Uterus (tissue), 2 donors: ENCODE results near the gene CXCR6.

ENCODE experiments used
- CTCF ChIP-seq, 4 experiments: fragments of 200-600 bp in 2 of 4; fragments of 450-650 bp in 2 of 4; sonication (generic) in 2 of 4; IDR thresholded peaks; one replicate each; pipeline ENCODE4 v1.5.1; 2016 to 2019; ENCODE audit warnings: antibody characterized with exemption in 4 of 4, mild to moderate bottlenecking in 2 of 4, moderate library complexity in 1 of 4
- POLR2A ChIP-seq, 2 donors: fragments of 450-650 bp; IDR thresholded peaks; one replicate each; pipeline ENCODE4 v1.6.1; 2016; ENCODE audit warnings: antibody characterized with exemption in 2 of 2, mild to moderate bottlenecking in 1 of 2, moderate library complexity in 1 of 2

- TF ChIP-seq CTCF (IDR thresholded peaks at IDR 0.05), result no peak
- TF ChIP-seq POLR2A (IDR thresholded peaks at IDR 0.05), result no peak
Measured at GRCh38 chr3:45969116-45969515, 25.9 kb downstream of the CXCR6 start.
